Amniotic epithelial cell (primary cell): ENCODE results near the gene UBE2D1.
A peak's percentile ranks its signal among the peaks of the same experiment; 100 is the strongest.

Experiments
- DNase-seq: peaks from one replicate; pipeline ENCODE4 v3.0.0-alpha.2; 2010; ENCODE audit warnings: low read depth

Gene UBE2D1

GRCh38 chr10:58334817-58335305, at the start of gene UBE2D1:
UBE2D1 (plus strand) TSS chr10:58335006; CDS start chr10:58335202, 196 bp downstream.
- peak; percentile 56 for DNase-seq

DNA sequence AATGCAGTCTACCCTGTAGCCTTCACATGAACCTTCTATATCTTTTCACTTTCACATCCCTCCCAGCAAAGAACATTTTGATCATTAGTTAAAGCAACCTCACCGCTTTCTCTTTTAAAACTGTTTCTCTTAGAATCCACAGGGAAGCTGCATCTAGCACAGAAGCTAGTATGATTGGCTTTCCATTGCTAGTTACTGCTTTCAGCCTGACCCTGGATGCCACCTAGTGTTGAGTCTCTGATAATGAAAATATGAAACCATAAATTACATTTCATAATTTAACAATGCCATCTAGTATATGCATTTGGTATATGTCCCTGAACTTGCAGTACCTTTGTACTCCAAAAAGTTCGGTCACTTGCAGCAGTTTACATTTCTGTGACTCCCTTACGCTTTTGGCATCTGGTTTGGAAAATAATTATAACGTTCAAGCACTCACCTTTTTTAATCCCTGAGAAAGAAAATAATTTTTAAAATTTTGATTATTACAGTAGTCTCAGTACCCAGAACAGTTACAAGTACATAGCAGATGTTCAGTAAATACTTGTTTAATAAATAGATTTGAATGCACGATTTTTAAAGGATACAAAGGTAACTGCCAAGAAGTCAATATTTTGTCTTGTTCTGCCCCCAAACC, 43.1 kb upstream of the UBE2D1 start:
- DNase-seq, result peak; percentile 65

DNA sequence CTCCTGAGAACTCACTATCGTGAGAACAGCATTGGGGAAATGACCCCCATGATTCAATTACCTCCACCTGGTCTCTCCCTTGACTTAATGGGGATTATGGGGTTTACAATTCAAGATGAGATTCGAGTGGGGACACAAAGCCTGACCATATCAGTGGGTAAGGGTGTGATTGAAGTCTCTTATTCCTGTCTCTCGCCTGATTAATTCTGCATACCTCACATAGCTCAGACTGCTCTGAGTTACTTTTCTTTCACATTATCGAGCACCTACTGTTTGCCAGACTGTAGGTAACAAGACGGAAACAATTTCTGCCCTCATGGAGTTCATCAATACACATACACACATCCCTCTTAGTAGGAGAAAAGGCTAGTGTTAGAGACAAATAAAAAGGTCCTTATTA, 40.8 kb upstream of the UBE2D1 start:
- no peak for DNase-seq

DNA sequence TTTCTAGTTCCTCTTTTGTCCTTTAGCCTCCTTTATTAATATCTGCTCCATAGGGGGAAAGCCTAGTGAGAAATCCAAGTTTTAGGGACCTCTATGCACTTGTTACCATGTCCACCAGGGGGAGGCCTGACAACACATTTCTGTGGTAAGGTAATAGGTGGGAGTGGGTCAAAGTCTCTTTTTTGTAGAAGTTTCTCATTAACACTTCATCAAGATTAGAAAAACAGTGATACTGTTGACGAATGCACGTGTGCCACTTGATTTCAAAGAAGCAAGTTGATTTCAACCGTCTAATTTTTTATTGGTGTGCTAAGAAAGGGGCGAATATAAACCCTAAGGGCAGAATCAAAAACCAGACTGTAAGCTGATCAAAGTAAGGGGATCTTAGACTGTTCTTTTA, 35.2 kb upstream of the UBE2D1 start:
- peak; percentile 50 for DNase-seq

GRCh38 chr10:58300676-58301075, 34.1 kb upstream of the UBE2D1 start:
- DNase-seq, result no peak

GRCh38 chr10:58302254-58302653, 32.6 kb upstream of the UBE2D1 start:
- no peak for DNase-seq

- DNase-seq, result no peak
These were observed 30.6 kb upstream of the UBE2D1 start for GRCh38 chr10:58304099-58304633.

DNA sequence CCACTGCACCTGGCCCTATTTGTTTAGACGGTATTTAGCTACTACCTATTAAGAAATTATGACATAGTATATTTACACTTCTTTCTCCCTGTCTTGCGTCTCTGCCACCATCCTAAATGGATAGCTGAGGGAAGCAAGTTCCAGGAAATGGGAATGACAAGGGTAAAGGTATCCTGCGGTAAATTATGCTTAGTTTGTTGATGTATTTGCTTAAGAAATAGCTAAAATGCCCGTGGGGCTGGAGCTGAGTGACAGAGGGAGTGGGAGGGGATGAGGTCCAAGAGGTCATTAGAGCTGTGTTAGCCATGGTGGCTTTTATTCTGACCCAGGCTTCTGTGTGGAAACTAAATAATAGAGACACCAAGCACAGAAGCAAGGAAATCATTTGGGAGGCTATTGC, 29.0 kb upstream of the UBE2D1 start:
- DNase-seq, result no peak

GRCh38 chr10:58307676-58308075, 27.1 kb upstream of the UBE2D1 start:
- DNase-seq, result no peak

DNA sequence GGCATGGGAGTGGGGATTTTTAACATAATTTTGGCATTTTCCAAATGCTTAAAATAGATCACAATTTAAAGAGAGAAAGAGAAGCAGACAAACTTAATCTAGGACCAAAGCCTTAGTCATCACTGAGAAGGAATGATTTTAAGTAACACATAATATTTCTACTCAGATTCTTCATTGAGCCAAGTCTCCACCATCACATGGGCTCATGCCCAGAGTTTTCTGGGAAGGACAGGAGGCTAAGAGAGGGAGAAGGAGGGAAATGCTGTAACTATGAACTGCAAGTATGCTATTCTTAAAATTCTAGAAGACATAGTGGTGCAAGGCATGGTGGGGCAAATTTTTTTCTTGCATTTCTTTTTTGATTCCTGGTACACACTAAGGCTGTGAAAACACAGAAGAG, 23.8 kb upstream of the UBE2D1 start:
- no peak for DNase-seq

DNA sequence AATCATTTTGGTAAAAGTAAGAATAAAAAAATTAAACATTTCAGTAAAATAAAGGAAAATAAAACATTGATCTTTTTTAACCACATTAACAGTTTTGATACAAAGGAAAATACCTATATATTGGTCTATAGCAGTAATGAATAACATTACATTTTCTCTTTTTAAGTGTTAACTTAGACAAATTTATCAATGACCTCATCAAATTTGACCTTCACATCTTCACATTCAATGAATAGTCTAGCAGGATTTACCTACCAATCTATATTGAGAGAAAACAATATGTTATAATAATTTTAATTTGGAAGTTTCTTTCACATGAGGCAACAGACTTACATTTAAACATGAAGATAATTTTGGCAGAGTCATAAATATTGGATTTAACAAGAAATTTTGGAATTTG, 17.9 kb upstream of the UBE2D1 start:
- no peak for DNase-seq

GRCh38 chr10:58318346-58318745, 16.5 kb upstream of the UBE2D1 start:
- DNase-seq, result peak; percentile 84

- DNase-seq, result peak; percentile 6
These were observed 15.2 kb upstream of the UBE2D1 start for GRCh38 chr10:58319599-58319998.

- no peak for DNase-seq
These were observed 14.3 kb upstream of the UBE2D1 start for GRCh38 chr10:58320351-58321049.

- peak; percentile 47 for DNase-seq
These were observed 12.6 kb upstream of the UBE2D1 start for GRCh38 chr10:58322072-58322834.

GRCh38 chr10:58322835-58323209, 12.0 kb upstream of the UBE2D1 start:
- DNase-seq, result no peak

DNA sequence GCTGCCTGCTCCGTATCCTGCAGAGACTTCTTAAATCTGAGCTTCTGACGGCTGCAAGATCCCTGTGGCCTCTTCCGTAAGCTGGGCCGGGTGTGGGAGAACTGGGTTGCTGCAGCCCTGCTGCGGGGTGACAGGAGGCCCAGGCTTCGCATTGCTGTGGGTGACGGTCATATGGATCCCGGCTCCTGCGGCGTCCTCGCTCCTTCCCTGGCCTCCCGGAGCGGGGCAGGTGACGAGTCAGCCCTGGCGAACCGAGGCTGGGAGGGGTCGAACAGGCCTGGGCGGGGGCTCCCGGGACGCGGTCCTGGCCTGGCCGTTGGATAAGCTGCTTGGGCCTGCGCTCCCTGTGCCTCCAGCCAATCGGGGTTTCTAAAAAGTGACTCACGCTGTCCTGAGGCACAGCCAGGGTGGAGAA, 7.8 kb upstream of the UBE2D1 start:
- DNase-seq, result peak; percentile 72

DNA sequence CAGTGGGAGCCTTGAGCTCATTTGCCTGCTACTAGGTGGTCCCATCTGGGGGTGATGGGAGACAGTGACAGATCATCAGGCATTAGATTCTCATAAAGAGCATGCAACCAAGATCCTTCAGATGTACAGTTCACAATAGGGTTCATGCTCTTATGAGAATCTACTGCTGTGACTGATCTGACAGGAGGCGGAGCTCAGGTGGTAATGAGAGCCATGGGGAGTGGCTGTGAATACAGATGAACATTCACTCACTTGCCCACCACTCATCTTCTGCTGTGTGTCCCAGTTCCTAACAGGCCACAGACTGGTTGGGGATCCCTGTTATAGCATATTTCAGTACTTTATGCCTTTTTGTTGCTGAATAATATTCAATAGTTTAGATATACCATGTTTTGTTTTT, 6.6 kb upstream of the UBE2D1 start:
- DNase-seq, result no peak

DNA sequence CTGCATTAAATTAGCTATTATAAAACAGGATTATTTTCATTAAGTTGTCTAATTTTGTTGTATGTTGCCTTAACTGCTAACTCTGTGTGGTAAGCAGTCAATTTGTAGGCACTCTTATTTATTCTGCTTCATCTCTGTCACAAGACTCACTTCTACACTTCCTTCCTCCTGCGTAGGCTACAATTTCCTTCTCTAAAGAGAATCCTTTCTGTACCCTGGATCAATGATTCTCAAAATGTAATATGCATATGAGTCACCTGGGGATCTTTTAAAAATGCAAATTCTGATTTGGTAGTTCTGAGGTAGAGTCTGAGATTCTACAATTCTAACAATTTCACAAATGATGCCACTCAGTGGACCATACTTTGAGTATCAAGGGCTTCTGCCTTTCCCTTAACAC, 4.4 kb upstream of the UBE2D1 start:
- no peak for DNase-seq

GRCh38 chr10:58331646-58332045, 3.2 kb upstream of the UBE2D1 start:
- no peak for DNase-seq

GRCh38 chr10:58335306-58336005, 650 bp downstream of the UBE2D1 start:
- DNase-seq, result peak; percentile 45

- no peak for DNase-seq
These were observed 1.4 kb downstream of the UBE2D1 start for GRCh38 chr10:58336242-58336641.
